Coronary artery (tissue), 2 donors: ENCODE results near the gene MCTP2.

ENCODE experiments used
- DNase-seq: peaks from one replicate; pipeline ENCODE4 v3.0.0-alpha.2; 2017; ENCODE audit warnings: low spot score
- H3K27ac ChIP-seq, 2 donors: fragments of 200-600 bp; sonication (generic); one replicate each; pipeline ENCODE4 v1.5.1; 2016 to 2019
- H3K4me3 ChIP-seq: fragments of 200-600 bp; sonication (generic); 2 replicates; pipeline ENCODE4 v1.5.1; 2016; ENCODE audit warnings: mild to moderate bottlenecking, moderate library complexity
- CTCF ChIP-seq: fragments of 200-600 bp; sonication (generic); IDR thresholded peaks from one replicate; pipeline ENCODE4 v1.5.1; 2019; ENCODE audit warnings: antibody characterized with exemption

The MCTP2 gene

GRCh38 chr15:94272251-94272898 is 41.0 kb downstream of the MCTP2 start:
- TF ChIP-seq CTCF: no peak
- H3K4me3 ChIP-seq: no peak overlapping the region
- H3K27ac ChIP-seq: no peak overlapping the region
- DNase-seq: no peak

DNA sequence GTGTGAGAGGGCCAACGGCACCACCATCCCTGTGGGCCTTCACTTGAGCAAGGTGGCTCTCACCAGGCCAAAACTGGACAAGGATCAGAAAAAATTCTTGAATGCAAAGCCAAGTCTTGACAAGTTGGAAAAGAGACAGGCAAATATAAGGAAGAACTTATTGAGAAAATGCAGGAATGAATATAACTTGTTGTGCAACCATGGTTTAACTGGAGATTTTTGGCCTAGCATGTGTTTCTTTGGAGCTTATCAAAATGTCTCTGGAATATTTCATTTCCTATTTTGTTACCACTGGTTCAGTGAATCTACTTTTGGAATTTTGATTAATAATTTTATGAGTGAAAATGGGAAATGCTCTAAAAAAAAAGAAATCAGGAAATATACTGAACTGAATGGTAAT is 42.5 kb downstream of the MCTP2 start:
- TF ChIP-seq CTCF: no peak
- H3K27ac ChIP-seq: no peak overlapping the region
- no peak overlapping the region for H3K4me3 ChIP-seq
- DNase-seq: no peak

DNA sequence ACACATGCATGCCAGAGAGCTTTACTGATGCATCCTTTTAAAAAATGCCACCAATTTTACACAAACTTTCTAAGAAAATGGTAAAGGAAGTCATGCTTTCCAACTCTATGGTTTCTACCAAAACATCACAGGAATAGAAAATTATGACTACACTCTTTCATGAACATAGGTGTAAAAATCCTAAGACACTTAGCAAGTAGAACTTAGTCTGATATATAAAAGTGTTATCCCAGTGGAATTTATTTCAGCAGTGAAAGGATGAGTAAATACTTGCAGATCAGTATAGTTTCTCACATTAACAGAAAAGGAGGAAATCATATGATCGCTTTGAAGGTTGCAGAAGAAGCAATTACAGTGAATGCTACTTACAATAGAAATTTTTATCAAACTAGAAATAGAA is 43.4 kb downstream of the MCTP2 start:
- Histone ChIP-seq H3K27ac (no peak overlapping the region), H3K4me3 (no peak overlapping the region)
- DNase-seq: no peak
- no peak for TF ChIP-seq CTCF

- H3K27ac ChIP-seq: no peak overlapping the region
These were observed 46.1 kb downstream of the MCTP2 start for GRCh38 chr15:94277485-94277884.

GRCh38 chr15:94279736-94280135 is 48.4 kb downstream of the MCTP2 start:
- Histone ChIP-seq H3K4me3 (no peak overlapping the region), H3K27ac (no peak overlapping the region)
- no peak for TF ChIP-seq CTCF
- DNase-seq: no peak

More at GRCh38 chr15:94277485-94277884, 46.1 kb downstream of the MCTP2 start:
- DNase-seq: no peak
- no peak for TF ChIP-seq CTCF
- no peak overlapping the region for H3K4me3 ChIP-seq

DNA sequence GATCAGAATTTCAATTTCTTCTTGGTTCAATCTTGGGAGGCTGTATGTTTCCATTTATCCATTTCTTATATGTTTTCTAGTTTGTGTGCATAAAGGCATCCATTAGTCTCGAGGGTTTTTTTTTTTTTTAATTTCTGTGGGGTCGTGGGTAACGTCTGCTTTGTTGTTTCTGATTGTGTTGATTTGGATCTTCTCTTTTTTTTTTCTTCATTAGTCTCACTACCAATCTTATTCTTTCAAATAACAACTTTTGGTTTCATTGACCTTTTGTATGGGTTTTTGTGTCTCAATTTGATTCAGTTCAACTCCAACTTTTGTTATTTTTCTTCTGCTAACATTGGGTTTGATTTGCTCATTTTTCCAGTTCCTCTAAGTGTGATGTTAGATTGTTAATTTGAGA is 48.9 kb downstream of the MCTP2 start:
- no peak overlapping the region for H3K27ac ChIP-seq

More for the DNA sequence above, 48.9 kb downstream of the MCTP2 start:
- DNase-seq: no peak
- no peak for TF ChIP-seq CTCF
- no peak overlapping the region for H3K4me3 ChIP-seq
